Endothelial cell of umbilical vein (primary cell): Measurements from ENCODE around the gene MBD2. TPM values are rescaled to one million over a fixed set of nuclear protein-coding genes. Genes with fewer than 3 reads are reported as not detected.

ENCODE experiments used
- BruUV-seq: library from RNA; stranded (reverse); fragments of 400-500 nt; replicated peaks from 2 replicates; lab custom pipeline; 2021; lab: Mats Ljungman, UMichigan
- CTCF ChIA-PET: fragments of 300-600, 350-600 bp; sonication (Branson Sonifier 250); formaldehyde crosslinking; loops from one replicate; lab custom pipeline; 2021; ENCODE audit warnings: antibody characterized with exemption, inconsistent platforms; lab: Charles Lee
- POLR2A ChIA-PET: fragments of 300-600, 350-600 bp; sonication (Branson Sonifier 250); formaldehyde crosslinking; loops from one replicate; lab custom pipeline; 2021; ENCODE audit warnings: antibody characterized with exemption, inconsistent platforms; lab: Charles Lee
- DNase-seq: peaks from one replicate; pipeline ENCODE4 v3.0.0-alpha.2; 2011; ENCODE audit warnings: low read depth, low spot score
- FAIRE-seq: peaks from 2 replicates; lab custom pipeline; 2011; peaks lifted over from hg19 to GRCh38; lab: Jason Lieb, UNC
- H2AFZ ChIP-seq: 2 replicates; pipeline ENCODE4 v1.6.0; 2012; ENCODE audit warnings: low read depth, low read length, control low read depth, inconsistent platforms
- H3K27ac ChIP-seq: 2 replicates; pipeline ENCODE4 v1.5.1; 2011; ENCODE audit warnings: low read depth, mild to moderate bottlenecking, control low read depth, low read length, moderate library complexity; ENCODE audit not compliant: insufficient read depth
- H3K27me3 ChIP-seq, 2 experiments: 2 replicates each; pipeline versions ENCODE4 v1.6.0 to v1.6.1; 2011; ENCODE audit warnings: low read length in 2 of 2, mixed read lengths in 1 of 2; ENCODE audit not compliant: control insufficient read depth in 2 of 2, insufficient read depth in 2 of 2
- H3K36me3 ChIP-seq, 2 experiments: 2 replicates in 1 of 2; 3 replicates in 1 of 2; pipeline ENCODE4 v1.5.1; 2011; ENCODE audit warnings: low read length in 2 of 2, mild to moderate bottlenecking in 1 of 2, moderate library complexity in 1 of 2; ENCODE audit not compliant: control insufficient read depth in 2 of 2, insufficient read depth in 2 of 2; ENCODE audit errors: extremely low read depth in 1 of 2
- H3K4me1 ChIP-seq: 3 replicates; pipeline ENCODE4 v1.5.1; 2011; ENCODE audit warnings: mild to moderate bottlenecking, low read length; ENCODE audit not compliant: control insufficient read depth, insufficient read depth; ENCODE audit errors: extremely low read depth
- H3K4me2 ChIP-seq: 2 replicates; pipeline ENCODE4 v1.6.1; 2011; ENCODE audit warnings: low read length, control low read depth, mixed read lengths; ENCODE audit not compliant: insufficient read depth
- H3K4me3 ChIP-seq, 3 experiments: fragments of 200-600 bp in 1 of 3; sonication (generic), shearing (Covaris generic) in 1 of 3; replicated peaks in 1 of 3; 2 replicates each; pipeline ENCODE4 v1.5.1; 2011 to 2016; ENCODE audit warnings: control low read depth in 3 of 3, low read length in 3 of 3, mild to moderate bottlenecking in 2 of 3, inconsistent platforms in 1 of 3, low read depth in 1 of 3, moderate library complexity in 1 of 3; ENCODE audit not compliant: insufficient read depth in 1 of 3
- H3K79me2 ChIP-seq: 2 replicates; pipeline ENCODE4 v1.6.0; 2012; ENCODE audit warnings: low read length, inconsistent platforms; ENCODE audit not compliant: control insufficient read depth, insufficient read depth
- H3K9ac ChIP-seq: replicated peaks from 2 replicates; pipeline ENCODE3; 2011; ENCODE audit warnings: low read length, control low read depth; ENCODE audit not compliant: insufficient read depth; ENCODE audit errors: extremely low read depth
- H3K9me1 ChIP-seq: replicated peaks from 3 replicates; pipeline ENCODE4 v1.6.0; 2011; ENCODE audit warnings: mild to moderate bottlenecking, low read length; ENCODE audit not compliant: control insufficient read depth, insufficient read depth; ENCODE audit errors: extremely low read depth
- H3K9me3 ChIP-seq: replicated peaks from 2 replicates; pipeline ENCODE4 v1.5.1; 2012; ENCODE audit warnings: low read length, inconsistent platforms; ENCODE audit not compliant: control insufficient read depth, insufficient read depth
- H4K20me1 ChIP-seq: replicated peaks from 2 replicates; pipeline ENCODE3; 2011; ENCODE audit warnings: mild to moderate bottlenecking, low read length; ENCODE audit not compliant: control insufficient read depth, insufficient read depth; ENCODE audit errors: extremely low read depth
- CTCF ChIP-seq, 2 donors: IDR thresholded peaks; 1 replicate in 1 of 2; 2 replicates in 1 of 2; pipeline ENCODE4 v1.5.1; 2011; ENCODE audit warnings: low read length in 2 of 2, mild to moderate bottlenecking in 2 of 2, moderate library complexity in 2 of 2, control low read depth in 1 of 2, inconsistent platforms in 1 of 2, low read depth in 1 of 2; ENCODE audit not compliant: insufficient read depth in 1 of 2; ENCODE audit errors: extremely low read depth in 1 of 2
- EZH2 ChIP-seq: IDR thresholded peaks from 2 replicates; pipeline ENCODE4 v1.6.1; 2012; ENCODE audit warnings: borderline replicate concordance, low read depth, mild to moderate bottlenecking, moderate library complexity, low read length, inconsistent platforms; ENCODE audit not compliant: severe bottlenecking
- FOS ChIP-seq: IDR thresholded peaks from 2 replicates; pipeline ENCODE4 v1.6.1; 2011; ENCODE audit warnings: mild to moderate bottlenecking, low read length, moderate library complexity, borderline replicate concordance; ENCODE audit not compliant: insufficient read depth
- GATA2 ChIP-seq: IDR thresholded peaks from 2 replicates; pipeline ENCODE4 v1.7.0; 2011; ENCODE audit warnings: low read depth, mild to moderate bottlenecking, moderate library complexity, mixed read lengths, low read length; ENCODE audit not compliant: insufficient read length, insufficient read depth
- JUN ChIP-seq: IDR thresholded peaks from 2 replicates; pipeline ENCODE4 v1.6.1; 2011; ENCODE audit warnings: borderline replicate concordance, low read depth; ENCODE audit not compliant: insufficient read length, insufficient read depth
- MAX ChIP-seq: IDR thresholded peaks from 2 replicates; pipeline ENCODE4 v1.6.1; 2011; ENCODE audit not compliant: insufficient read depth, insufficient read length
- MYC ChIP-seq: IDR thresholded peaks from one replicate; pipeline ENCODE4 v1.6.1; 2011; ENCODE audit warnings: mild to moderate bottlenecking, low read depth, low read length
- POLR2A ChIP-seq: IDR thresholded peaks from 2 replicates; pipeline ENCODE4 v1.6.1; 2012; ENCODE audit warnings: low read depth, mild to moderate bottlenecking, control low read depth, low read length
- POLR2AphosphoS5 ChIP-seq: IDR thresholded peaks from 2 replicates; pipeline ENCODE4 v1.6.1; 2012; ENCODE audit warnings: low read depth, mild to moderate bottlenecking, control low read depth, low read length, moderate library complexity; ENCODE audit not compliant: insufficient read depth
- dilution Hi-C: fragments of 300-500 bp; cut with MboI; formaldehyde crosslinking; loops from one replicate; pipeline ENCODE4 v1.15.0; 2019; ENCODE audit warnings: low sequenced_read_pairs; ENCODE audit not compliant: extremely low pct_ligation_motif_present
- intact Hi-C: fragments of 100-400 bp; cut with micrococcal nuclease; formaldehyde crosslinking; loops from one replicate; pipeline ENCODE4 v1.10.0; 2022
- polyA plus RNA-seq, 4 experiments: library from polyadenylated mRNA; depleted of rRNA in 3 of 4; stranded (reverse) in 3 of 4; unstranded in 1 of 4; fragments of >200 nt; gene quantifications; 2 replicates each; pipeline versions ENCODE4 v1.2.1 to v1.2.3, GENCODE V29; 2011 to 2012; ENCODE audit warnings: missing spikeins in 1 of 4
- total RNA-seq: library from RNA; stranded (reverse); gene quantifications from 2 replicates; pipeline ENCODE4 v1.2.3, GENCODE V29; 2021

The MBD2 gene
- total and polyA plus RNA-seq, 2 donors (not counting 3 experiments of a cell fraction or from before 2014, with no cell fraction given) = 86.8 to 110 TPM

GRCh38 chr18:54251606-54252390 lies 27.3 kb upstream of the MBD2 start:
- DNase-seq (peak; percentile 46), FAIRE-seq (peak; percentile 72)
- no peaks in the 10 kb centered on the region for H3K36me3 ChIP-seq
- H3K4me1 ChIP-seq = peaks cover 20% of the 10 kb centered on the region
- ChIA-PET POLR2A (no interaction called here), CTCF (interaction anchor here (0.7 to 1.9 kb wide), 7 partner anchors 11 to 132 kb away, joined by 3 to 14 read pairs (median 4); no protein-coding TSS in a partner anchor)
- no peaks in the 10 kb centered on the region for H3K9me3 ChIP-seq
- dilution Hi-C loops = no loop called here
- no peaks in the 10 kb centered on the region for H3K79me2 ChIP-seq
- peak overlapping the region; percentile 20 for H3K4me2 ChIP-seq
- intact Hi-C loops = loop anchor here (1.0 to 2.0 kb wide), 3 partner anchors 12 to 27 kb away; partner anchors contain the start of genes MBD2 and POLI
- TF ChIP-seq POLR2AphosphoS5 (no peak), JUN (no peak), FOS (no peak), MAX (no peak), MYC (no peak), CTCF (IDR thresholded peaks at IDR 0.05; ENCODE audit: extremely low read depth in 1 of 2, insufficient read depth in 1 of 2, low read depth in 1 of 2, low read length in 2 of 2) (no peak), POLR2A (no peak), EZH2 (no peak), GATA2 (no peak)
- peak overlapping the region; percentile 74 for H2AFZ ChIP-seq
- peak overlapping the region; percentile 41 for H3K27ac ChIP-seq
- no peak overlapping the region for H3K9ac ChIP-seq
- no peaks in the 10 kb centered on the region for H3K27me3 ChIP-seq
- H3K4me3 ChIP-seq = no peak overlapping the region
- H4K20me1 ChIP-seq = no peaks in the 10 kb centered on the region
- H3K9me1 ChIP-seq = no peaks in the 10 kb centered on the region
- no TSS peak for BruUV-seq
